HG02588 (cell line): Measurements from ENCODE around the gene KRT36.

ENCODE experiments used
- ATAC-seq: cut with Tn5 transposase; IDR thresholded peaks from one replicate; pipeline ENCODE4 v1.9.1; 2021; ENCODE audit warnings: mild to moderate bottlenecking, moderate library complexity; ENCODE audit not compliant: unreplicated experiment

KRT36 gene

DNA sequence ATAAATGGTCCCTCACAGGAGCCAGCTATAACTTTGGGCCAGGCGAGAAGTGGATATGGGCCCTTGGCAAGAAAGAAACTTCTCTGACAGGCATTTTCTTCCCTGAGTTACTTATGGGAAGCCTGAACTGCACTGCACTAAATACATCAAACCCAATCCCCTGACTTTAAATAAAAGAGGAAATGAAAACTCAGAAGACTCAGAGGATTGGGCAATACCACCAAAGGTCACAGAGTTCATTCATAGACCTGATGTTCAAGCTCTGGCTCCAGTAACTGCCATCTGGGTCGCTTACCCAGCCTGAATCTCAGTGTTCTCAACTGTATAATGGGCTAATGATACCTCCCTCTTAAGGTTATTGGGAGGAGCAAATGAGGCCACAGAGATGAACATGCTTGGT, 9.6 kb downstream of the KRT36 start:
- ATAC-seq = no peak

DNA sequence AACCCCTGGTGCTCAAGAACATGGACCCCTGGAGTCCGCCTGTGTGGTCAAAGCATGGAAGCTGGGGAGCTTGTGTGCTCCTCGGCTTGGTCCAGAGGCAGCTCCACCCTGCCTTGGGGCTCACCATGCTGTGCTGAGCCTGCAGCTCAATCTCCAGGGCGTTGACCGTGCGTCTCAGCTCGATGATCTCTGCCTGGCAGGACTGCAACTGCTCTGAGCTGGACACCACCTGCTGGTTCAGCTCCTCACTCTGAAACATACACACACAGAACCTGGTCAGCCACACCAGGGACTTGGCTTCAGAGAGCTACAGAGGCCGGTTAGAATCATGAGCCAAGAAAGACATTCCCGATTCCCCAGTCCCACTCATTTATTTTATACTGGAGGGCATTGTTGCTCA, 11.5 kb downstream of the KRT36 start:
- no peak for ATAC-seq

GRCh38 chr17:41476866-41477815, 12.6 kb downstream of the KRT36 start:
- ATAC-seq = no peak

- ATAC-seq = no peak
These were observed 14.3 kb downstream of the KRT36 start for GRCh38 chr17:41475421-41475820.

DNA sequence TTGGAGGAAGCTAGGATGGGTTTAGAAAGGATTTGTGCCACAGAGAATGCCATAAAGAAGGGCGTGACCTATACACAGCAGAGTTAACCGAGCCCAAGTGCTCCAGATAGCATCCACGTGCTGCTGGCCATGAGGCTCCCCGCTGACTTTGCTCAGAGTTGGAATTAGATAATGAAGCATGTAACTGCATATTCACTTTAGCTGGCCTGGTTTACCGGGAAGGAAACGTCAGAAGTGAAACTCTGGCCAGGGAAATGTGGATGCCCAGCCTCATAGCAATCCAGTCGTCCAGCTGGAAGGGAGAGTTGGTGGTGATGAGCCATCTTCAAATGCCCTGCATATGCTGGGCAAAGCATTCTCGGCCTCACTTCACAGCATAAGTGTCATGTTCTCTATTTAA, 14.8 kb downstream of the KRT36 start:
- no peak for ATAC-seq

DNA sequence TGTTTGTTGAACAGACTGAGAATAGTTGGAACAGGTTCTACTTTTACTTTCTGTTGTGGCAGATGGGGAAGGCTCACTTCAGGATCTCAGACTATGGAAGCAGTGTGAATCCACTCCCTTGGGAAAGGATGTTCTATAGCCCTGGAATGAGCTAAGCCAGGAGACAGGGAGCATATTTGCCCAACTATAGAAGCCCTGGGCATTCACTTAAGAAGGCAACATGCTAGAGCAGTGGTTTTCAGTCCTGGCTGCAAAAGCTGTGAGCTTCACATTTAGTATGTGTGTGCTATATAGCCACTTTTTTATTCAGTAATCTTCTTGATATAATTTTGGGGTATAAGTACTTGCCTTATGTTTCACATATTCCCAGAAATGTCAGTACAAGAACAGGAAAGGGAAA, 21.4 kb downstream of the KRT36 start:
- no peak for ATAC-seq

GRCh38 chr17:41467561-41467960, 22.1 kb downstream of the KRT36 start:
- no peak for ATAC-seq

DNA sequence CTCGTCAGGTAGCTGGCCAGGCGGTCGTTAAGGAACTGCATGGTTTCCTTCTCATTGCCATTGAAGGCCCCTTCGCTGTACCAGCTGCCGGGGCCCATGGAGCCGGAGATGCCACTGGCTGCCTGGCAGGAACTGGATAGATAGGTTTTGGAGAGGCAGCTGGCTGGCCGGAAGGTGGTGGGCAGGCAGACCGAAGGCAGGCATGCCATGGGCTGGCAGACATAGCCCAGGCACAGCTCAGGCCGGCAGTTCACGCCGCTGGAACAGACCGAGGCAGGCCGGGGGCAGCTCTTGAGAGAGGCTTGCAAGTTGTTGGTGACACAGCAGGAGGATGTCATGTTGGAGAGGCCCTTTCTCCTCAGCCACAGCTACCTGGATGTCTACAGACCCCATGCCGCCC, 22.7 kb downstream of the KRT36 start, which contains the start of gene KRT32:
Gene KRT32 (minus strand): TSS at position 399 of the 400 bp plus-strand sequence. CDS start 61 bp downstream, at position 338.
- ATAC-seq = no peak

DNA sequence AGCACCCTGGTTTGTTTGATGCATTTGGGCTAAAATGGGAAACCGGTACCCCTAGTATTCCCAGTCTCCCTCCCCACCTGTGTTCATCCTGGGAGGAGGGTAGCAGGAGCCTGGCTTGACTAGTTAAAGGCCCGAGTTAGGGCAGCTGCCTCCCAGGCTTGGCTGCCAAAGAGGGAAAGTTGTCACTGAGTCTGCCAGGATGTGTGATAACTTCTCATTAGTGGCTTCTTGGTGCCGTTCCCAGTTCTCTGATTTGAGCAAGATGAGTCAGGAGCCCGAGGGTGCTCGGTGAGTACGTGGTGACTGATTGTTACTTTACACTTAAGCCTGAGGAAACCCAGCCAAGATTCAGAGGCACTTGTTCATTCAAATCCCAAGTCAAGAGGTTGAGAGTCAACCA, 25.0 kb downstream of the KRT36 start:
- no peak for ATAC-seq

DNA sequence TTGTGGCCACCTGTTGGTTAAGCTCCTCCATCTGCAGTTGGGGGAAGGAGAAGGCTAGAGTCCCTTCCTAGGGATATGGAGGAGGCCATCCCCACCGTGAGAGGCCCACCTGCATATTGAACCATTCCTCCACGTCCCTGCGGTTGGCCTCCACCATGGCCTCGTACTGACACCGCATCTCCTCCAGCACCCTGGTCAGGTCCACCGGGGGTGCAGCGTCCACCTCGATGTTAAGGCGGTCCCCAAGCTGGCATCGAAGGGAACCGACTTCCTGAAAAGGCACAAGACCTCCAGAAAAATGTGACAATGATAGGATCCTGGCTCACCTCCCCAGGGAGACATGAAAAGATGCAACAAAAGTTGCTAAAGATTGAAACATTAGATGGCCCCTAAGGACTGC, 25.5 kb downstream of the KRT36 start:
- ATAC-seq = no peak

- ATAC-seq = no peak
These were observed 26.0 kb downstream of the KRT36 start for GRCh38 chr17:41463746-41464145.

DNA sequence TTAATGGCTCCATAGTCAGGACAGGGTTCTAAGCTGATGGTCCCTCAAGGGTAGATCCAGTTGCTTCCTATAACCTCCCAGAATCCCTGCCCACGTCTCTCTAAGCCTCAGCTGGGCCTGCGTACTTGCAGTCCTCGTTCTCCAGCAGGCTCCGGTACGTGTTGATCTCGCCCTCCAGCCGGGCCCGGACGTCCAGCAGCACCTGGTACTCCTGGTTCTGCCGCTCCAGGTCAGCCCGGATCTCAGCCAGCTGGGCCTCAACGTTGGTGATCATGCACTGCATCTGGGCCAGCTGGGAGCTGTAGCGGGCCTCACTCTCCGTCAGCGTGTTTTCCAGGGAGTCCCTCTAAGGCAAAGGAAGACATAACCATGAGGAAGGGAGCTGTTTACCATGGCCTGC, 27.0 kb downstream of the KRT36 start:
- no peak for ATAC-seq

DNA sequence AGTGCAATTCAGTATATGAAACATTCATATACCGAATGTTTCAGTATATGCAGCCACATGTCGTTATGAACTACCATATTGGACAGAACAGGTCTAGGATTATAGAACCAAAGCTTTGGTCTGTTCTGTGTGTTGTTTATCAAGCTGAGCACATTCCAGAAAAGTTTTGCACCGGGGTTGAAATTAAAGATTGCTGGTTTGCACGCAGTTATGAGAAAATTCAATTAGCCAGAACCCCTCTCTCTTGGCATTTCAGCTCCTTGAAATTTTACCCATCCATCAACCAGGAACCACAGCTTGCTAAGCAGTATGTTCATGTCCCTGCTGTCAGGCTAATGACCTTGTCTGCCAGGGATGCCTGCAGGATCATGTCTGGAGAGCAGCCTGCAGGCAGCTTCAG, 32.0 kb downstream of the KRT36 start:
- ATAC-seq = no peak

DNA sequence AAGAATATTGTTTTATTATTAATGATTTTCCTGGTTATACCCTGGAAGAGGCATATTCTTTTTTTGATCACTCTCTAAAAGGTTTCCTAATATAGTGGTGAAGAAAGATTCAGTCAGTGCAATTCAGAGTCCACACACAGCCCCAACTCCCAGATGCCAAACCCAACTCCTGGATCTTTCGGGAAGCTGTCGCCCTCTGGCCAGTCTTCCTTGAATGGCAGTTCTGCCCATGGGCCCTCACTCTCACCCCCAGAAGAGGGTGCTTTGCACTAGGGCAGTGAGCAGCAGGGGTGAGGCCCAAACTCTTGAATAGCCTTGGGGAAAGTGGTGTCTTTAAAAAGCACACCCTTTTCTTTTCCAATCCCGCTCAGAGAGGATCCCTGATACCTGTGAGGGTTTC, 33.5 kb downstream of the KRT36 start:
- no peak for ATAC-seq

DNA sequence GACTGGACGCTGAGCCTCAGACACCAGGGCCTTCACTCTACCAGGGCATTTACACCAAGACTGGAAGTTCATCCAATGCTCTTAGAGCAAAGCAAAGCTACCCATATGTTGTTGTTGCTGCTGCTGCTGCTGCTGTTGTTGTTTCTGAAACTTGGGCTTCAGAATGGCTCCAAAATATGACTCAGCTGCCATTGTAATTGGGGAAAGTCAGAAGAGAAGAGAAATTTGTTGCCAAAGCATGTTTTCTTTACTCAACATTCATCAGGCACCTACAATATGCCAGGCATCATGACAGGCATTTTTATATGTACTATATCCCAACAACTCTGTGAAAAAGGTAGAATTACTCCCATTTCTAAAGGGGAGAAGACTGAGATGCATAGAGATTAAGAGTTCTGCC, 34.5 kb downstream of the KRT36 start:
- no peak for ATAC-seq

DNA sequence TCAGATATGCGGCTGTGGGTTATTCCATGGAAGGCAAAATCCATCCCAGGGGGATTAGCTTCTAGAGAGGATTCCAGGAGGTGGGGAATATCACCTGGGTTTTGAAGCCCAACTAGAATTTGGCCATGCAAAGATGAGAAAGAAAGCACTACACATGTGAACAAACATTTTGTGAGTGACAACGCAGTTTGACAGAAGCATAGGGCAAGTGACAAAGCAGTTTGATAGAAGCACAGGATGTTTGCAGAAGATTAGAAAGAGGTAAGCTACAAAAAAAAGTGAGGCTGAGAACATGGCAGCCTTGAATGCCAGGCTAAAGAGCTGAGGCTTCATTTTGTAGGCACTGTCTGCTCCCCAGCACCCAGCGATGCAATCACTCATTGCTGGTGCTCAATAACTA, 36.6 kb downstream of the KRT36 start:
- ATAC-seq = no peak

GRCh38 chr17:41452281-41452680, 37.4 kb downstream of the KRT36 start:
- no peak for ATAC-seq

DNA sequence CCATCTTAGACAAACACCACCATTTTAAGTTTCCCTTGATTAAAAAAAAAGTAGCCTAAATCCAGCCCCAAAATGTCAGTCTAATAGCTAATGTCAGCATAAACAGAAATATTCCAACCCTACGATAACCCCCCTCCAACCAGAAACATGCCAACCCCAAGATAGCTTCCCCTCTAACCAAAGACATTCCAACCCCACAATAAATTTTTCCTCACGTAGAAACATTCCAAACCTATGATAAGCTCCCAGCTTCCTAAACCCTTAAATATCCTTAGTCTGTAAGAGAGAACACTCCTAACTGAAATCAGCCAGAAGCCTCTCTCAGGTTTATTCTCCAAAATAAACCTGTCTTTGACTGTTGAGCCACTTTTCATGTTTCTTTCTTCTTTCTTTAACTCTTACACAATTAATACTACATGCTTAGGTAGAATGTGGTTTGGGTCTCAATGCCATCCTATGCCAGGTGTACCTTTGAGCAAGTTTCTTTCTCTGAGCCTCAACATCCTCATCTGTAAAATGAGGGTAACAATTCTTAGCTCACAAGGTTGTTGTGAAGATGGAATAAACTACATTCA, 38.5 kb downstream of the KRT36 start:
- ATAC-seq = no peak

- ATAC-seq = no peak
These were observed 40.7 kb downstream of the KRT36 start for GRCh38 chr17:41449008-41449407.

GRCh38 chr17:41448506-41448905, 41.2 kb downstream of the KRT36 start:
- ATAC-seq = no peak

DNA sequence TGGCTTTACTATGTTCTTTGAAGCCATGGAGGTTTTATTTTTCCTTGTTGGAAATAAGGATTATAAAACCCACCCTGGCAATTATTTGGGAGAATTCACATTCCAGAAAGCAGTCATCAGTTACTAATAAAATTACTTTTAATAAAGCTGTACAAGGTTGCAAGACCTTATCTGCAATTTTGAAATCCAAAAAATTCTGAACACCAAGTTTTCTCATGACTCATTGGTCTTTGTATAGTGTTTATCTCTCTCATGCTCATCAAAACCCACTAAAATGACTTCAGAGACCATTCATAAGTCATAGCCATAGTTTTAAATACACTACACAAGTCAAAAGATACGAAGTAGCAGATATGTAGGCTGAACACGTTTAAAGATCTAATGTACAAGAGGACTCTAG, 42.9 kb downstream of the KRT36 start:
- ATAC-seq = no peak

- no peak for ATAC-seq
These were observed 45.1 kb downstream of the KRT36 start for GRCh38 chr17:41444640-41445039.
